Anterior cingulate cortex (tissue), 58 donors: ENCODE measurements around the gene TARS2.
A peak's percentile ranks its signal among the peaks of the same experiment; 100 is the strongest.

ENCODE experiments used
- DNase-seq, 58 donors: peaks; one replicate each; lab custom pipeline; 2025; lab: John Stamatoyannopoulos, UW

The TARS2 gene

GRCh38 chr1:150535511-150536287 lies 48.5 kb downstream of the TARS2 start:
- no peak for DNase-seq

GRCh38 chr1:150536836-150537731 lies 49.9 kb downstream of the TARS2 start:
- DNase-seq = no peak

GRCh38 chr1:150537732-150538684 lies 50.8 kb downstream of the TARS2 start:
- DNase-seq = no peak

GRCh38 chr1:150543500-150544143 lies 56.4 kb downstream of the TARS2 start:
- DNase-seq = no peak

- DNase-seq = no peak
Measured at GRCh38 chr1:150544204-150544603, 57.0 kb downstream of the TARS2 start.

GRCh38 chr1:150545486-150546032 lies 58.3 kb downstream of the TARS2 start:
- DNase-seq = no peak

GRCh38 chr1:150546294-150546937 lies 59.2 kb downstream of the TARS2 start:
- DNase-seq = no peak

- no peak for DNase-seq
Measured at GRCh38 chr1:150548324-150548631, 61.1 kb downstream of the TARS2 start.

GRCh38 chr1:150548632-150549495 lies 61.6 kb downstream of the TARS2 start, which contains the start of gene ADAMTSL4:
Gene ADAMTSL4 (plus strand): TSS chr1:150549408. CDS start chr1:150552289, 2,881 bp downstream.
- peak in 9 of 58 donors; percentile 6 to 35 (median 16) for DNase-seq

GRCh38 chr1:150549496-150550221 lies 62.4 kb downstream of the TARS2 start:
- no peak for DNase-seq

GRCh38 chr1:150550222-150551050 lies 63.2 kb downstream of the TARS2 start:
- DNase-seq = no peak

GRCh38 chr1:150551051-150551783 lies 64.0 kb downstream of the TARS2 start:
- DNase-seq = peak in 7 of 58 donors; percentile 8 to 30 (median 11)

- DNase-seq = no peak
Measured at GRCh38 chr1:150551784-150552127, 64.5 kb downstream of the TARS2 start.

- DNase-seq = peak in 28 of 58 donors; percentile 8 to 58 (median 25)
Measured at GRCh38 chr1:150552128-150552910, 65.1 kb downstream of the TARS2 start.

GRCh38 chr1:150552911-150553289 lies 65.7 kb downstream of the TARS2 start:
- no peak for DNase-seq
